Stomach (tissue), 19 donors: ENCODE results near the gene VPS54. TPM values are rescaled to one million over a fixed set of nuclear protein-coding genes. Genes with fewer than 3 reads are reported as not detected.

Experiments used
- DNase-seq, 2 donors: peaks; one replicate each; pipeline versions ENCODE4 v3.0.0 to v3.0.0-alpha.2; 2013 to 2019
- H3K27ac ChIP-seq, 5 donors: fragments of 200-600 bp in 4 of 5; sonication (generic) in 4 of 5; one replicate each; pipeline ENCODE4 v1.5.1; 2013 to 2019; ENCODE audit warnings: mild to moderate bottlenecking in 1 of 5, moderate library complexity in 1 of 5
- H3K27me3 ChIP-seq, 3 donors: fragments of 200-600 bp; sonication (generic); one replicate each; pipeline ENCODE4 v1.5.1; 2017 to 2019; ENCODE audit warnings: mixed run types in 1 of 3
- H3K36me3 ChIP-seq, 4 donors: fragments of 200-600 bp; sonication (generic); 1 replicate in 3 of 4; 2 replicates in 1 of 4; pipeline ENCODE4 v1.5.1; 2016 to 2019
- H3K4me1 ChIP-seq, 4 donors: fragments of 200-600 bp; sonication (generic); one replicate each; pipeline ENCODE4 v1.5.1; 2016 to 2019
- H3K4me3 ChIP-seq, 4 donors: fragments of 200-600 bp; sonication (generic) in 3 of 4; one replicate each; pipeline ENCODE4 v1.5.1; 2016 to 2019; ENCODE audit warnings: mild to moderate bottlenecking in 1 of 4
- H3K9me3 ChIP-seq, 4 donors: fragments of 200-600 bp; sonication (generic); one replicate each; pipeline ENCODE4 v1.5.1; 2016 to 2019
- EP300 ChIP-seq: sonication (generic); formaldehyde crosslinking; IDR thresholded peaks from one replicate; pipeline ENCODE4 v1.6.1; 2017; ENCODE audit warnings: antibody characterized with exemption
- POLR2A ChIP-seq, 4 donors: fragments of 450-650 bp; IDR thresholded peaks; one replicate each; pipeline ENCODE4 v1.6.1; 2016; ENCODE audit warnings: antibody characterized with exemption in 4 of 4, control low read depth in 2 of 4, mild to moderate bottlenecking in 1 of 4, moderate library complexity in 1 of 4
- POLR2AphosphoS5 ChIP-seq, 3 donors: sonication (generic); formaldehyde crosslinking; IDR thresholded peaks; one replicate each; pipeline ENCODE4 v1.6.1; 2016; ENCODE audit warnings: antibody characterized with exemption in 3 of 3
- WGBS, 5 donors: extraction: QIAGEN DNeasy Blood & Tissue Kit in 3 of 5; methylation state at CpG; one replicate each; pipeline versions ENCODE4 v1.1.5 to v1.1.7; 2013 to 2018; 5-methylcytosine and 5-hydroxymethylcytosine counted together
- intact Hi-C: fragments of 100-400 bp; cut with DNase I; formaldehyde crosslinking; loops from one replicate; pipeline ENCODE4 v1.15.1; 2023; ENCODE audit warnings: low total_unique reads
- long read RNA-seq, 10 donors: transcript quantifications; one replicate each; lab custom pipeline, GENCODE V29; 2026
- polyA plus RNA-seq, 3 donors: library from polyadenylated mRNA; stranded (reverse); fragments of 200-250 nt; gene quantifications; one replicate each; pipeline ENCODE4 v1.2.3, GENCODE V29; 2013
- total RNA-seq, 5 donors: library from RNA; depleted of rRNA; stranded (reverse); fragments of >200 nt; gene quantifications; one replicate each; pipeline versions ENCODE4 v1.1.0 to v1.2.3, GENCODE V29; 2014 to 2016
- TF ChIP-seq, protein P1 (sequence below), 7 experiments: fragments of 450-650 bp in 4 of 7; fragments of 200-600 bp in 3 of 7; sonication (generic) in 3 of 7; IDR thresholded peaks; one replicate each; pipeline ENCODE4 v1.5.1; 2016 to 2019; ENCODE audit warnings: antibody characterized with exemption in 7 of 7, control low read depth in 2 of 7, mild to moderate bottlenecking in 1 of 7
- donor health status: healthy with polysubstance abuse.
- donor health status: Bipolar disorder and iron deficiency.
- donor health status: healthy.

Gene VPS54, protein sequence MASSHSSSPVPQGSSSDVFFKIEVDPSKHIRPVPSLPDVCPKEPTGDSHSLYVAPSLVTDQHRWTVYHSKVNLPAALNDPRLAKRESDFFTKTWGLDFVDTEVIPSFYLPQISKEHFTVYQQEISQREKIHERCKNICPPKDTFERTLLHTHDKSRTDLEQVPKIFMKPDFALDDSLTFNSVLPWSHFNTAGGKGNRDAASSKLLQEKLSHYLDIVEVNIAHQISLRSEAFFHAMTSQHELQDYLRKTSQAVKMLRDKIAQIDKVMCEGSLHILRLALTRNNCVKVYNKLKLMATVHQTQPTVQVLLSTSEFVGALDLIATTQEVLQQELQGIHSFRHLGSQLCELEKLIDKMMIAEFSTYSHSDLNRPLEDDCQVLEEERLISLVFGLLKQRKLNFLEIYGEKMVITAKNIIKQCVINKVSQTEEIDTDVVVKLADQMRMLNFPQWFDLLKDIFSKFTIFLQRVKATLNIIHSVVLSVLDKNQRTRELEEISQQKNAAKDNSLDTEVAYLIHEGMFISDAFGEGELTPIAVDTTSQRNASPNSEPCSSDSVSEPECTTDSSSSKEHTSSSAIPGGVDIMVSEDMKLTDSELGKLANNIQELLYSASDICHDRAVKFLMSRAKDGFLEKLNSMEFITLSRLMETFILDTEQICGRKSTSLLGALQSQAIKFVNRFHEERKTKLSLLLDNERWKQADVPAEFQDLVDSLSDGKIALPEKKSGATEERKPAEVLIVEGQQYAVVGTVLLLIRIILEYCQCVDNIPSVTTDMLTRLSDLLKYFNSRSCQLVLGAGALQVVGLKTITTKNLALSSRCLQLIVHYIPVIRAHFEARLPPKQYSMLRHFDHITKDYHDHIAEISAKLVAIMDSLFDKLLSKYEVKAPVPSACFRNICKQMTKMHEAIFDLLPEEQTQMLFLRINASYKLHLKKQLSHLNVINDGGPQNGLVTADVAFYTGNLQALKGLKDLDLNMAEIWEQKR
- total RNA-seq (10 to 100 TPM in 3 of 5 donors, 1 to 10 TPM in 2; 3.2 to 58.9 (median 13.8) TPM), polyA plus RNA-seq (10 to 100 TPM; 10.1 to 16.8 (median 12.3) TPM)
- long read RNA-seq, donor 1, result 0 reads
- long read RNA-seq, donor 2, result 0 reads
- long read RNA-seq, donor 3, result 0 reads
- long read RNA-seq, donor 4, full-length matches to known transcripts, result 1 of 1 reads
- long read RNA-seq, donor 4, partial matches to known transcripts, result 0 of 1 reads
- long read RNA-seq, donor 4, other reads (novel, unspliced or antisense), result 0 of 1 reads
- long read RNA-seq, donor 5, partial matches to known transcripts, result 0 of 1 reads
- long read RNA-seq, donor 5, other reads (novel, unspliced or antisense), result 0 of 1 reads
- long read RNA-seq, donor 6, result 0 reads
- long read RNA-seq, donor 7, full-length matches to known transcripts, result 2 of 2 reads
- long read RNA-seq, donor 7, partial matches to known transcripts, result 0 of 2 reads
- long read RNA-seq, donor 7, other reads (novel, unspliced or antisense), result 0 of 2 reads
- long read RNA-seq, donor 8, result 0 reads
- long read RNA-seq, donor 9, result 0 reads
- long read RNA-seq, donor 10, result 0 reads

DNA sequence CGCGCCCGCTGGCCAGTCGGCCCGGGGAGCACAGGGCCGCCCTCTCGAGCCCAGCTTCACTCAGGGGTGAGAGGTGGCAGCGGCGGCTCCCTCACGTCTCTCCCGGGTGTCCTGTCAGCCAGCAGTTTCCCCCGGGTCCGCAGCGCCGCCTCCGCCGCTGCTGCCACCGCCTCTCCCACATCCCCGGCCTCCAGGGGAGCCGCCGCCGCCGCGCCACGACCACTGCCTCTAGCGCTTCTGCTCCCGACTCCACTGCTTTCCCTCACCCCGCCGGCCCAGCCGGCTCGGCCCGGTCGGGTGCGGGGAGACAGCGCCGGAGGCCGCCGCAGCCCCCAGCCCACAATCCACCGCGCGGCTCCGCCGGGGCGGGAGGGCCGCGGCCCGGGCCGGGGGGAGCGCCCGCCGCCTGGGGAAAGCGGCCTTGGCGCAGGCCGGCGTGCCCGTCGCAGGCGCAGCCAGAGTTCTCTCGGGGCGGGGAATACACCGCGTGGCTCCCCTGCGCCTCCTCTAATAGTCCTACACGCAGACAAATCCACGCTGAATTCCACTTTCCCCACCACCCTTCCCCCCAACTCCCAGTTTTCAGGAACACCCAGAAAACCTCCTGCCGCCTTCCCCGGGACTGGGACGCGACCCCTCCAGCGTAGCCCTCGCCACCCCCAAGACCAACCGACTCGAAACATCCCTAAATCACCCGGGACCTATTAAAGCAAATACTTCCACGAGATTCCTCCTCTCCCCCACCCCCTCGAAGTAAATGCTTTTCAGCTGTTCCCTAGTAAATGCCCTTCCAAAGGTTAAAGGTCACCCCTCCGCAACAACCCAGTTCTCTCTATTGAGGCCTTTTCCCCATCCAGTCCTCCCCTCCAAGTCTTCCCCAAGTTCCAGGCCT lies at the start of gene VPS54:
Gene VPS54 (minus strand): TSS at position 346 of the 892 bp plus-strand sequence. CDS start 35,429 bp downstream, outside the sequence.
- Histone ChIP-seq H3K27me3 (no peaks in the 10 kb centered on the region), H3K9me3 (no peaks in the 10 kb centered on the region), H3K4me3 (peak within 1 kb of the TSS; percentile 63 to 81 (median 74)), H3K4me1 (peaks cover 4 to 60% (median 44%) of the 10 kb centered on the region in 4 donors), H3K27ac (peak within 1 kb of the TSS; percentile 95 to 100 (median 98)), H3K36me3 (no peaks in the 10 kb centered on the region)
- WGBS, 5 donors, result 1 to 3% (median 2%) methylated on average over 13 to 77 of the region's 77 CpGs
- peak; percentile 59 to 89 for DNase-seq
- intact Hi-C loops, result no loop called here
- TF ChIP-seq, protein P1, sequence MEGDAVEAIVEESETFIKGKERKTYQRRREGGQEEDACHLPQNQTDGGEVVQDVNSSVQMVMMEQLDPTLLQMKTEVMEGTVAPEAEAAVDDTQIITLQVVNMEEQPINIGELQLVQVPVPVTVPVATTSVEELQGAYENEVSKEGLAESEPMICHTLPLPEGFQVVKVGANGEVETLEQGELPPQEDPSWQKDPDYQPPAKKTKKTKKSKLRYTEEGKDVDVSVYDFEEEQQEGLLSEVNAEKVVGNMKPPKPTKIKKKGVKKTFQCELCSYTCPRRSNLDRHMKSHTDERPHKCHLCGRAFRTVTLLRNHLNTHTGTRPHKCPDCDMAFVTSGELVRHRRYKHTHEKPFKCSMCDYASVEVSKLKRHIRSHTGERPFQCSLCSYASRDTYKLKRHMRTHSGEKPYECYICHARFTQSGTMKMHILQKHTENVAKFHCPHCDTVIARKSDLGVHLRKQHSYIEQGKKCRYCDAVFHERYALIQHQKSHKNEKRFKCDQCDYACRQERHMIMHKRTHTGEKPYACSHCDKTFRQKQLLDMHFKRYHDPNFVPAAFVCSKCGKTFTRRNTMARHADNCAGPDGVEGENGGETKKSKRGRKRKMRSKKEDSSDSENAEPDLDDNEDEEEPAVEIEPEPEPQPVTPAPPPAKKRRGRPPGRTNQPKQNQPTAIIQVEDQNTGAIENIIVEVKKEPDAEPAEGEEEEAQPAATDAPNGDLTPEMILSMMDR (IDR thresholded peaks at IDR 0.05), result no peak
- peak in 2 of 3 donors; percentile 10 to 65 for TF ChIP-seq POLR2AphosphoS5 (IDR thresholded peaks at IDR 0.05)

DNA sequence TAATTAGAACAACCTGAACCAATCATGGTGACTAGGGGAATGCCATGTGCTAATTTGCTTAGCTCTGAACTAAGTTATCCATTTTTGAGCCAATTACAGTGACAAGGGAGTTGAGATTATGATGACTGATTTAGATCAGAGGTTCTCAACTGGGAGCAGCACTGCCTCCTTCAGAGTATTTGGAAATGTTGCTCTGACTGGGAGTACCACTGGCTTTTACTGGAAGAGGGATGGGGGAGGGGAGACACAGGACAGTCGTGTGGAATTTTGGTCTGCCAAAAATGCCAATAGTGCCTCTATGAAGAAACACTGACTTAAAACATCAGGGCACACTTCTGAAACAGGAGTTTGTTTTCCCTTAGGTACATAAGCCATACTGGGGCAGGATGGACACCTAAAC lies 48.1 kb upstream of the VPS54 start:
- WGBS, 5 donors, result 31 to 47% (median 41%) methylated on average over 1 of the region's 1 CpG
- Histone ChIP-seq H3K27me3 (no peaks in the 10 kb centered on the region), H3K36me3 (no peaks in the 10 kb centered on the region), H3K4me1 (peaks cover 0 to 23% (median 18%) of the 10 kb centered on the region in 4 donors), H3K4me3 (no peak overlapping the region), H3K27ac (no peak overlapping the region), H3K9me3 (no peaks in the 10 kb centered on the region)
- intact Hi-C loops, result no loop called here
- TF ChIP-seq POLR2A (IDR thresholded peaks at IDR 0.05) (no peak), POLR2AphosphoS5 (IDR thresholded peaks at IDR 0.05) (no peak), EP300 (no peak)
- TF ChIP-seq, protein P1 (IDR thresholded peaks at IDR 0.05), result no peak
- no peak for DNase-seq

DNA sequence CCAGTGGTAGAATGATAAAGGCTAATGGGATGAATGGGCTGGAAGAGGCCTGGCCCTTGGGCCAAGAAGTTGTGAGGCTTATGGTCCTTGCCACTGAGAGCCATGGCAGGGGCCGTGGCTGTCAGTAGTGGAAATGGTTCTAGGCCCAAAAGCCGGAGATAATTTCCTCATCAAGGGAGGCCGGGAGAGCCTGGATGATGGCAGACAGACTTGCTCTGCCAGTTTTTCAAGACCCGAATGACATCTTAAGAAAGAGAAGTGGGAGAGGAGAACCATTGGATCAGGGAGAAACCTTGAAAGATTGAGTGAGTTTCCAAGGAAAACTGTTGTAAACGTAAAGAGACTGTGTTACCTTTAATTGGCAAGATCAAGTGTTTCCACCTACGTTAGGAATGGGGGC lies 46.3 kb upstream of the VPS54 start:
- TF ChIP-seq, protein P1 (IDR thresholded peaks at IDR 0.05), result no peak
- no peak for TF ChIP-seq POLR2AphosphoS5 (IDR thresholded peaks at IDR 0.05)
- TF ChIP-seq EP300, result no peak
- TF ChIP-seq POLR2A (IDR thresholded peaks at IDR 0.05), result no peak
- intact Hi-C loops, result no loop called here
- Histone ChIP-seq H3K36me3 (no peaks in the 10 kb centered on the region), H3K27me3 (no peaks in the 10 kb centered on the region), H3K27ac (peak overlapping the region in 2 of 5 donors; percentile 68 to 70), H3K4me1 (peaks cover 0 to 23% (median 18%) of the 10 kb centered on the region in 4 donors), H3K4me3 (no peak overlapping the region), H3K9me3 (no peaks in the 10 kb centered on the region)
- DNase-seq, result no peak
- WGBS, 5 donors, result 65 to 82% (median 77%) methylated on average over 6 of the region's 6 CpGs
